Stimulated activated naive B cell treated with anti-CD40 and anti-IgM and Interleukin-4, amounts not matched to agents 10 μg/mL and 1 μg/mL and 100 μg/mL, for 72 hours (primary cell): Measurements from ENCODE around the gene A3GALT2.

Source experiments
- ATAC-seq, 2 donors: fragments of 150-1000 bp; cut with Tn5 transposase; replicated peaks; 2 replicates each; pipeline ENCODE4 v1.10.0; 2021; ENCODE audit warnings: moderate library complexity in 1 of 2
- DNase-seq: peaks from one replicate; pipeline ENCODE4 v3.0.0; 2021
- H3K27ac Mint-ChIP-seq: one replicate; pipeline ENCODE4 v1.8.0; 2022; ENCODE audit warnings: mild to moderate bottlenecking, mixed read lengths
- H3K27me3 Mint-ChIP-seq, 2 donors: one replicate each; pipeline ENCODE4 v1.8.0; 2022; ENCODE audit warnings: mixed read lengths in 2 of 2
- H3K36me3 Mint-ChIP-seq, 2 donors: one replicate each; pipeline ENCODE4 v1.8.0; 2022; ENCODE audit warnings: mixed read lengths in 2 of 2, mild to moderate bottlenecking in 1 of 2
- H3K4me1 Mint-ChIP-seq, 2 donors: one replicate each; pipeline ENCODE4 v1.8.0; 2022; ENCODE audit warnings: mixed read lengths in 2 of 2, mild to moderate bottlenecking in 1 of 2
- H3K4me3 Mint-ChIP-seq, 2 donors: one replicate each; pipeline ENCODE4 v1.8.0; 2022; ENCODE audit warnings: mild to moderate bottlenecking in 2 of 2, mixed read lengths in 2 of 2, moderate library complexity in 1 of 2
- H3K9me3 Mint-ChIP-seq, 2 donors: one replicate each; pipeline ENCODE4 v1.8.0; 2022; ENCODE audit warnings: mixed read lengths in 2 of 2, mild to moderate bottlenecking in 1 of 2

A3GALT2 gene

GRCh38 chr1:33267468-33268205 is 53.3 kb downstream of the A3GALT2 start:
- H3K27ac Mint-ChIP-seq = peak overlapping the region; percentile 52
- no peak for DNase-seq
- H3K9me3 Mint-ChIP-seq = no peaks in the 10 kb centered on the region
- peaks cover 23 to 40% of the 10 kb centered on the region in 2 donors for H3K4me1 Mint-ChIP-seq
- peaks cover 10 to 14% of the 10 kb centered on the region in 2 donors for H3K36me3 Mint-ChIP-seq
- no peak for ATAC-seq
- H3K4me3 Mint-ChIP-seq = no peak overlapping the region
- H3K27me3 Mint-ChIP-seq = no peaks in the 10 kb centered on the region

DNA sequence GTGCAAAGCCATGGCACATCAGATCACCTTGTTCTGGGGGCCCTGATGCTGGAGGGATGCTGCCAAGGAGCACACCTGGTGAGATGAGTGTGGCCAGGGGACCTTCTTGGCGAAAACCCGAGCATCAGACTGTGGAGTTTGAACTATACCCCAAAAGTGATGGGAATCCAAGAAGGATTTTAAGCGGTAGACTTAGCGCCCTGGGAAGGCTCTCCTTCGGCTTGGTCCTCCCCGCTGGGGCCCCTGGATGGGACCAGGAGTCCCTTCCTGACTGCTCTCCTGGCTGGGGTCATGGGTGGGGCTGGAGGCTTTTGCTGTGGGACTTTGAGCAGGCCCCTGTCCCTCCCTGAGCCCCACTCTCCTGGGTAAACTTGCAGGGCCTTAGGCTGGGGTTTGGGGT is 54.1 kb downstream of the A3GALT2 start:
- no peak overlapping the region for H3K27ac Mint-ChIP-seq
- H3K4me3 Mint-ChIP-seq = no peak overlapping the region

DNA sequence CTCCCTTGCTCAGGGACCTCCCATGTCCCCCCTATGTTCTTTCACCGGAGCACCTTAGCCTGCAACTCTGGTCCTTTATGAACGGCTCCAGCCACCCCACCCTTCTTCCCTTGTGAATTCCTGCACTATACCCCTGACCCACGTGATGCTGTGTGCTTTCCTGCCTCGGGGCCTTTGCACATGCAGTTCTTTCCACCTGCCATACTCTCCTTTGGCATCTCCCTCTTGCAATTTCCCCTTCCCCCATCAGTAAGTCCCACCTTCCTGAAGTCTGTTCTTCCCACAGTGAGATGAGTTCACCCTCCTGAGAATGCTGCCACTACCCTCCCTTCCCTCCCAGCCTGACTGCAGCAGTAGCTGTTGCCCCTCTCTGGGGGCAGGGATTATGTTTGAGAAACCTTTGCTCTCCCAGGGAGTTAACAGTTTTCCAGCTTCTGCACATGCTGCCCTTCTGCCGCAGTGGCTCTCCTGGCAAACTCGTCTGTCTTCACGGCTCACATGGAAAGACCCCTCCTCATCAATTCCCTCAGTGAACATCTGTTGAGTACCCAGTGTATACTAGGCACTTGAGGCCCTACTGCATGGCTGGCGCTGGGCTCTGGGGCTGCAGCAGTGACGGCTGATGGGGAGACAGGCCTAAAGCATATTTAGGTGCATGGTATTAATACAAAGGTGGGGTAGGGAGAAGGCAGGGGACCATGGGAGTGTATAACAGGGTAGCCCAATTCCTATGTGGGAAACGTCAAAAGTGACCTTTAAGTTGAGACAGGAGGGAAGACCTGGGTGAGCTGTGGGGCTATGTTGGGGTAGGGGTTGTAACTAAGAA is 54.9 kb downstream of the A3GALT2 start:
- H3K27me3 Mint-ChIP-seq = no peaks in the 10 kb centered on the region
- peaks cover 3 to 17% of the 10 kb centered on the region in 2 donors for H3K36me3 Mint-ChIP-seq
- H3K9me3 Mint-ChIP-seq = no peaks in the 10 kb centered on the region
- no peak overlapping the region for H3K4me3 Mint-ChIP-seq
- H3K27ac Mint-ChIP-seq = no peak overlapping the region
- H3K4me1 Mint-ChIP-seq = peaks cover 14 to 43% of the 10 kb centered on the region in 2 donors
- DNase-seq (no peak), ATAC-seq (no peak)

More for the DNA sequence above, 54.1 kb downstream of the A3GALT2 start:
- DNase-seq = no peak
- Mint-ChIP-seq H3K27me3 (no peaks in the 10 kb centered on the region), H3K9me3 (no peaks in the 10 kb centered on the region), H3K4me1 (peaks cover 21 to 43% of the 10 kb centered on the region in 2 donors), H3K36me3 (peaks cover 10 to 17% of the 10 kb centered on the region in 2 donors)
- no peak for ATAC-seq

- Mint-ChIP-seq H3K27ac (no peak overlapping the region), H3K27me3 (no peaks in the 10 kb centered on the region), H3K9me3 (no peaks in the 10 kb centered on the region), H3K4me3 (no peak overlapping the region), H3K4me1 (peaks cover 23 to 57% of the 10 kb centered on the region in 2 donors), H3K36me3 (peaks cover 5 to 13% of the 10 kb centered on the region in 2 donors)
- no peak for ATAC-seq
- no peak for DNase-seq
Measured at GRCh38 chr1:33263890-33264504, 56.9 kb downstream of the A3GALT2 start.

DNA sequence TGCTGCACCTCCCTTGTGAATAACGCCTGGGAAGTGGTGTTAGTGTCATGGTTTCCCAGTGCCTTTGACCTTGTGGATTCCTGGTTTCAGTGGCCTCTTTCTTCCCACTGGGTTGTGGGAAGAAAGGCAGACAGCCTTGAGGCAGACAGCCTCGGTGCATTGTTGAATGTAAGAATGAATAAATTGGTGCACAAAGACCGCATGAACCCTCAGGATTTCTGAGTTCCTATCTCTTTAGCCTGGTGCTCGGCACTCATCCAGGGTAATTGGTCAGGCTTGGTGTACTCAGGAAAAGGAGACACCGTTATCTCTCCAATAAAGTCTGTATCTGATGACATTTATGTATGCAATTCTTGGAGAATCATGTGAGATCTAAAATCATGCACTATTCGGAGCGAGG is 59.6 kb downstream of the A3GALT2 start:
- no peak overlapping the region for H3K4me3 Mint-ChIP-seq
- no peaks in the 10 kb centered on the region for H3K9me3 Mint-ChIP-seq
- H3K36me3 Mint-ChIP-seq = peaks cover 5 to 9% of the 10 kb centered on the region in 2 donors
- H3K27ac Mint-ChIP-seq = no peak overlapping the region
- ATAC-seq (no peak), DNase-seq (no peak)
- peaks cover 30 to 58% of the 10 kb centered on the region in 2 donors for H3K4me1 Mint-ChIP-seq
- no peaks in the 10 kb centered on the region for H3K27me3 Mint-ChIP-seq

DNA sequence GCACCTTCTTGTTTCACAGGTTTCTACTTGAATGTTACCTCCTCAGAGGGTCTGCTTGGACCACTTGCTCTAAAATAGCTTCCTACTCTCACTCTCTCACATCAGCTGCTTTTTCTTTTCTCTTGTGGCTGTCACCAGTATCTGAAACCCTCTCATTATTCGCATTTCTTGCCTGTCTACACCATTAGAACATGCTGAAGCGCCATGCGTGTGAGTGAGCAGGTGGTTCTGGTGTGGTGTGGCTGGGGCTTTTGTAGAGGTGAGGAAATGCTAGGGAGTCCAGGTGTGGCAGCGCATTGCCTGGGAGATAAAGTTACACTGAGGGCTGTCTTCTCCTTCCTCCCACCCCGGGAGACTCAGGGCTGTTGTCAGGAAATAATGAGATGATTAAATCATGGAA is 60.5 kb downstream of the A3GALT2 start:
- no peak overlapping the region for H3K4me3 Mint-ChIP-seq
- no peak overlapping the region for H3K27ac Mint-ChIP-seq
- H3K27me3 Mint-ChIP-seq = no peaks in the 10 kb centered on the region
- H3K36me3 Mint-ChIP-seq = peaks cover 5 to 9% of the 10 kb centered on the region in 2 donors
- no peak for DNase-seq
- H3K9me3 Mint-ChIP-seq = no peaks in the 10 kb centered on the region
- ATAC-seq = no peak
- peaks cover 30 to 60% of the 10 kb centered on the region in 2 donors for H3K4me1 Mint-ChIP-seq

DNA sequence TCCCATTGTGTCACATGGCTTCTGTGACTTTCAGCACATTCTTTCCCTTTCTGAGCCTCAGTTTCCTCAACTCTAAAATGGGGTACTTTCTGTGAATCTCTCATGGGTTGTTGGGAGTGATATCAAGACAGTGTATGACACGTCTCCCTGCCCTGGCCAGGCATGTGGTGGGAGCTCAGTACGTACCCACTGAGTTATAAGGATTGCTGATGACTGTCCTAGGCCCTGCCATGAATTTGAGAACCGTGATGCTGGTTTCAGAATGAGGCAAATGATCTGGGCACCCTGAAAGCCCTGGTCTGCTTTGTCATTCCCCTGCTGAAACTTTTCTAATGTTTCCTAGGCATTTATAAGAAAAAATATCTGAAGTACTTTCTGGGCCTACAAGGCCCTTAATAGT is 61.0 kb downstream of the A3GALT2 start:
- no peaks in the 10 kb centered on the region for H3K27me3 Mint-ChIP-seq
- no peaks in the 10 kb centered on the region for H3K9me3 Mint-ChIP-seq
- peaks cover 30 to 65% of the 10 kb centered on the region in 2 donors for H3K4me1 Mint-ChIP-seq
- no peak for ATAC-seq
- H3K4me3 Mint-ChIP-seq = no peak overlapping the region
- DNase-seq = no peak
- peak overlapping the region; percentile 32 for H3K27ac Mint-ChIP-seq
- peaks cover 5 to 9% of the 10 kb centered on the region in 2 donors for H3K36me3 Mint-ChIP-seq

- H3K27me3 Mint-ChIP-seq = no peaks in the 10 kb centered on the region
Measured at GRCh38 chr1:33258788-33259274, 62.1 kb downstream of the A3GALT2 start.

GRCh38 chr1:33257772-33258712 is 62.9 kb downstream of the A3GALT2 start:
- no peaks in the 10 kb centered on the region for H3K9me3 Mint-ChIP-seq
- H3K27ac Mint-ChIP-seq = peak overlapping the region; percentile 86
- peaks cover 29 to 60% of the 10 kb centered on the region in 2 donors for H3K4me1 Mint-ChIP-seq
- H3K4me3 Mint-ChIP-seq = peak overlapping the region; percentile 96 to 99
- no peaks in the 10 kb centered on the region for H3K27me3 Mint-ChIP-seq
- peak in 1 of 2 donors; percentile 19 for ATAC-seq
- peak; percentile 13 for DNase-seq
- peaks cover 5 to 9% of the 10 kb centered on the region in 2 donors for H3K36me3 Mint-ChIP-seq

More at GRCh38 chr1:33258788-33259274, 62.1 kb downstream of the A3GALT2 start:
- Mint-ChIP-seq H3K27ac (peak overlapping the region; percentile 51), H3K4me3 (peak overlapping the region in 1 of 2 donors; percentile 99), H3K4me1 (peaks cover 30 to 66% of the 10 kb centered on the region in 2 donors), H3K9me3 (no peaks in the 10 kb centered on the region), H3K36me3 (peaks cover 5 to 9% of the 10 kb centered on the region in 2 donors)
- ATAC-seq (no peak), DNase-seq (no peak)

- ATAC-seq = no peak
- H3K4me1 Mint-ChIP-seq = peaks cover 27 to 54% of the 10 kb centered on the region in 2 donors
- no peaks in the 10 kb centered on the region for H3K9me3 Mint-ChIP-seq
- peaks cover 5 to 7% of the 10 kb centered on the region in 2 donors for H3K36me3 Mint-ChIP-seq
- no peaks in the 10 kb centered on the region for H3K27me3 Mint-ChIP-seq
- DNase-seq = no peak
- H3K4me3 Mint-ChIP-seq = peak overlapping the region; percentile 96 to 99
- H3K27ac Mint-ChIP-seq = peak overlapping the region; percentile 98
Measured at GRCh38 chr1:33257207-33257771, 63.6 kb downstream of the A3GALT2 start.
